Measurements from ENCODE around the gene SLCO2A1. TPM values are rescaled to one million over a fixed set of nuclear protein-coding genes. Genes with fewer than 3 reads are reported as not detected.

SLCO2A1 gene
- total RNA-seq, 1 donor from 2014 or later = 0.07 TPM

DNA sequence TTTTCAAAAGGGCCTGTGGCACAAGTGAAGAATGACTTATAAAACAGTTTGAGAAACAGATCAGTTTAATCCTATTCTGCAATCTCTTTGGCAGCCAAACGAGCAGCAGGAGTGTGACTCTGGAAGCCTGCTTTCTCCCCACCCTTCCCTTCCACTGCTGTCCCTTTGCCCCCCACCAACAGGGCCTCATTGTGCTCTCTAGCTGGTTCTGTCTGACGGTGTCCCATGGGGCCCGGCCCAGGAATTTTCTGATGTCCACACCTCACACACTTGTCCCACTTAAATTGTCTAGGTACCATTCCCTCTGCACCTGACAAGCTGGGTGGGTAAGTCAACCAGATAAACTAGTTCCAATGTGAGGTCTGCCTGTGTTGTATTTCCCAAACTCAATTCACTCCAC, 16.4 kb downstream of the SLCO2A1 start:
- Histone ChIP-seq H3F3A (ENCODE audit: low read depth) (no peaks in the 10 kb centered on the region), H3K27ac (no peak overlapping the region), H3K36me3 (no peaks in the 10 kb centered on the region), H3K4me3 (no peak overlapping the region), H4K20me1 (ENCODE audit: low read depth) (no peaks in the 10 kb centered on the region), H3K27me3 (no peaks in the 10 kb centered on the region), H3K4me1 (peaks cover 3% of the 10 kb centered on the region), H3K9me3 (ENCODE audit: low read depth) (no peaks in the 10 kb centered on the region), H3K79me2 (ENCODE audit: low read depth) (no peaks in the 10 kb centered on the region), H2AFZ (replicated peaks) (no peak overlapping the region), H3K4me2 (no peak overlapping the region), H3K9ac (no peak overlapping the region)
- no peak for DNase-seq (ENCODE audit: low spot score)
- TF ChIP-seq, protein P1, sequence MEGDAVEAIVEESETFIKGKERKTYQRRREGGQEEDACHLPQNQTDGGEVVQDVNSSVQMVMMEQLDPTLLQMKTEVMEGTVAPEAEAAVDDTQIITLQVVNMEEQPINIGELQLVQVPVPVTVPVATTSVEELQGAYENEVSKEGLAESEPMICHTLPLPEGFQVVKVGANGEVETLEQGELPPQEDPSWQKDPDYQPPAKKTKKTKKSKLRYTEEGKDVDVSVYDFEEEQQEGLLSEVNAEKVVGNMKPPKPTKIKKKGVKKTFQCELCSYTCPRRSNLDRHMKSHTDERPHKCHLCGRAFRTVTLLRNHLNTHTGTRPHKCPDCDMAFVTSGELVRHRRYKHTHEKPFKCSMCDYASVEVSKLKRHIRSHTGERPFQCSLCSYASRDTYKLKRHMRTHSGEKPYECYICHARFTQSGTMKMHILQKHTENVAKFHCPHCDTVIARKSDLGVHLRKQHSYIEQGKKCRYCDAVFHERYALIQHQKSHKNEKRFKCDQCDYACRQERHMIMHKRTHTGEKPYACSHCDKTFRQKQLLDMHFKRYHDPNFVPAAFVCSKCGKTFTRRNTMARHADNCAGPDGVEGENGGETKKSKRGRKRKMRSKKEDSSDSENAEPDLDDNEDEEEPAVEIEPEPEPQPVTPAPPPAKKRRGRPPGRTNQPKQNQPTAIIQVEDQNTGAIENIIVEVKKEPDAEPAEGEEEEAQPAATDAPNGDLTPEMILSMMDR (IDR thresholded peaks at IDR 0.05) = no peak
- TF ChIP-seq EZH2 (IDR thresholded peaks at IDR 0.05) = no peak
- no peak for TF ChIP-seq EZH2phosphoT487 (IDR thresholded peaks at IDR 0.05)
- H3K4me1 Mint-ChIP-seq = no peaks in the 10 kb centered on the region
- H3K27ac Mint-ChIP-seq = no peak overlapping the region
- H3K4me3 Mint-ChIP-seq = no peak overlapping the region
- no peaks in the 10 kb centered on the region for H3K9me3 Mint-ChIP-seq
- H3K27me3 Mint-ChIP-seq (ENCODE audit: insufficient read depth, low read depth) = peaks cover 7% of the 10 kb centered on the region
- H3K36me3 Mint-ChIP-seq = no peaks in the 10 kb centered on the region

DNA sequence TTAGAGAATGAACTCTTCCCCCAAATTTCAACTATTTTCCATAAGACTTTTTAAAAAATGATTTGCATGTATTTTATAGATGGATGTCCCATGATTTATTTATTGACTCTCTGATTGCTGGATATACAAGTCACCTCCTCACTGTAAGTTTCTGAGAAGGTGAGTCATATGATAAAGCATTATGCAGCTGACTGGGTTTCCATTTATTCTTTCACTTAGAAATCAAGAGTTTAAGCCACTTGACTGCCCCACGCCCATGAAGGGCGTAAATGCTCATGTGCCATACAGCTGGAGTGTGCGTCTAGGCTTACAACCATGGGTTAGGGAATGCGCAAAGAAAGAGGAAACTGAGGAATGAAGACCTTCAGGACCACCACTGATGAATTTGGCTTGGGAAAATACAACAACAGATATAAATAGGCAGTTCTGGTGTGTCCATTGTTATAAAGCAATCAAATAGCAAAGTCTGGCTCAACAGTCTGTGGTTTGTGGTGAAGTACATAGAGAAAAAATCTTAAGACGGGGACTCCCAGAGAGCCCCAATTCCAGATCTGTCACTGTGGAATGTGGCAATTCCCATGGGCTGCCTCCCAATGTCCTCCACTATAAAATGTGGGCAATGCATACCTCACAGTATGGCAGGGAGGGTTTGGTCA, 20.3 kb downstream of the SLCO2A1 start:
- Mint-ChIP-seq H3K9me3 (peaks cover 7% of the 10 kb centered on the region), H3K4me1 (no peaks in the 10 kb centered on the region), H3K27ac (no peak overlapping the region), H3K27me3 (ENCODE audit: insufficient read depth, low read depth) (peaks cover 4% of the 10 kb centered on the region), H3K36me3 (no peaks in the 10 kb centered on the region), H3K4me3 (no peak overlapping the region)
- Histone ChIP-seq H3K4me3 (no peak overlapping the region), H3K4me1 (peaks cover 3% of the 10 kb centered on the region), H2AFZ (replicated peaks) (no peak overlapping the region), H3K4me2 (no peak overlapping the region), H3K9me3 (ENCODE audit: low read depth) (no peaks in the 10 kb centered on the region), H3K36me3 (no peaks in the 10 kb centered on the region), H3K27me3 (no peaks in the 10 kb centered on the region), H3K79me2 (ENCODE audit: low read depth) (no peaks in the 10 kb centered on the region), H3K9ac (no peak overlapping the region), H3K27ac (no peak overlapping the region), H3F3A (ENCODE audit: low read depth) (no peaks in the 10 kb centered on the region), H4K20me1 (ENCODE audit: low read depth) (no peaks in the 10 kb centered on the region)
- no peak for DNase-seq (ENCODE audit: low spot score)
- TF ChIP-seq EZH2 (IDR thresholded peaks at IDR 0.05) = no peak
- TF ChIP-seq, protein P1 (IDR thresholded peaks at IDR 0.05) = no peak
- no peak for TF ChIP-seq EZH2phosphoT487 (IDR thresholded peaks at IDR 0.05)

DNA sequence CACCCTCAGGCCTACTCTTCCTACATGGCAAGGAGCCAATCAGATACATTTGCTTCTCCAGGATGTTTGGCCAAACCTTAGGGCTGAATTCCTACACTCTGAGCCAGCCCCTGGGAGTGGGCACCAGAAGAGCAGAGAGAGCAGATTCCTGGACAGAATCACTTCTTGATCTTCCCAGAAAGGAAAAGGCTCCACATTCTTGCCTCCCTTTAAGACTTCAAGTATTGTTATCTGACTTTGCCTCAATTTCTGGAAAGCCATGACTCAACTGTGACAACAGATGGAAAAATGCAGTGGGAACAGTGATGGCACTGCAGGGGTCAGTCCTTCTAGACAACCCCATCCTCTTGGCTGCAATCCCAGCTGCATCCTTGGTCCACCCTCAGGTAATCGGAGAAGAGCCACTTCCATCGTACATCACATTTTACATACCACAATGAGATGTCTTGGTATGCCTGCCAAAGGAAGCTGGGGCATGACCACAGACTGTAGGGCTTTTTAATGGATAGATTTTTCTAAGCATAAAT, 21.0 kb downstream of the SLCO2A1 start:
- DNase-seq (ENCODE audit: low spot score) = no peak
- Histone ChIP-seq H4K20me1 (ENCODE audit: low read depth) (no peaks in the 10 kb centered on the region), H3K36me3 (no peaks in the 10 kb centered on the region), H3K27ac (no peak overlapping the region), H3F3A (ENCODE audit: low read depth) (no peaks in the 10 kb centered on the region), H3K9ac (no peak overlapping the region), H3K9me3 (ENCODE audit: low read depth) (no peaks in the 10 kb centered on the region), H3K4me2 (no peak overlapping the region), H3K4me3 (no peak overlapping the region), H3K27me3 (no peaks in the 10 kb centered on the region), H2AFZ (replicated peaks) (no peak overlapping the region), H3K79me2 (ENCODE audit: low read depth) (no peaks in the 10 kb centered on the region), H3K4me1 (no peaks in the 10 kb centered on the region)
- Mint-ChIP-seq H3K9me3 (peaks cover 10% of the 10 kb centered on the region), H3K36me3 (no peaks in the 10 kb centered on the region), H3K4me3 (no peak overlapping the region), H3K4me1 (no peaks in the 10 kb centered on the region), H3K27me3 (ENCODE audit: insufficient read depth, low read depth) (peaks cover 4% of the 10 kb centered on the region), H3K27ac (no peak overlapping the region)
- TF ChIP-seq EZH2phosphoT487 (IDR thresholded peaks at IDR 0.05) (no peak), EZH2 (IDR thresholded peaks at IDR 0.05) (no peak)
- TF ChIP-seq, protein P1 (IDR thresholded peaks at IDR 0.05) = no peak

Data from neural progenitor cell (in vitro differentiated cells).